IMR-90 (cell line): Measurements from ENCODE around the gene BTBD9. TPM values are rescaled to one million over a fixed set of nuclear protein-coding genes. Genes with fewer than 3 reads are reported as not detected.
"Not testable (repeated sequence)": the region's sequence is repeated elsewhere in the genome, so short reads cannot be mapped to it uniquely, and the experiment has no call there.

Experiments
- ATAC-seq: fragments of 200-7000 bp; cut with Tn5 transposase; 2 replicates; pipeline ENCODE4 v1.9.1; 2020; ENCODE audit warnings: low read depth, mild to moderate bottlenecking, moderate library complexity
- BruUV-seq: library from RNA; stranded (reverse); fragments of 400-500 nt; replicated peaks from 2 replicates; lab custom pipeline; 2021; lab: Mats Ljungman, UMichigan
- CTCF ChIA-PET: fragments of 300-600 bp; formaldehyde crosslinking; extraction: SDS; loops from one replicate; lab custom pipeline; 2021; ENCODE audit warnings: antibody characterized with exemption; lab: Yijun Ruan, JAX
- POLR2A ChIA-PET: fragments of 300-600 bp; sonication (Branson Sonifier 250); formaldehyde crosslinking; loops from one replicate; lab custom pipeline; 2022; ENCODE audit warnings: antibody characterized with exemption; ENCODE audit not compliant: unreplicated experiment; lab: Charles Lee
- DNase-seq: peaks from one replicate; pipeline ENCODE4 v3.0.0; 2013
- H2AFZ ChIP-seq: replicated peaks from 2 replicates; pipeline ENCODE3; 2013; ENCODE audit warnings: low read length, mild to moderate bottlenecking; ENCODE audit not compliant: poor library complexity
- H2AK5ac ChIP-seq: 2 replicates; pipeline ENCODE4 v1.6.1; 2013; ENCODE audit warnings: low read depth, low read length, inconsistent platforms
- H2AK9ac ChIP-seq: replicated peaks from 2 replicates; pipeline ENCODE3; 2013; ENCODE audit warnings: mild to moderate bottlenecking, low read depth, low read length, moderate library complexity; ENCODE audit not compliant: poor library complexity
- H2BK120ac ChIP-seq: 2 replicates; pipeline ENCODE4 v1.6.1; 2013; ENCODE audit warnings: low read depth, low read length, inconsistent platforms
- H2BK15ac ChIP-seq: 3 replicates; pipeline ENCODE4 v1.6.1; 2013; ENCODE audit warnings: low read depth, low read length, inconsistent platforms
- H2BK20ac ChIP-seq: 2 replicates; pipeline ENCODE4 v1.6.1; 2013; ENCODE audit warnings: low read depth, mild to moderate bottlenecking, inconsistent platforms, low read length, moderate library complexity
- H2BK5ac ChIP-seq: 2 replicates; pipeline ENCODE4 v1.6.1; 2013; ENCODE audit warnings: mild to moderate bottlenecking, low read depth, low read length, inconsistent platforms; ENCODE audit not compliant: poor library complexity, severe bottlenecking
- H3K14ac ChIP-seq: replicated peaks from 2 replicates; pipeline ENCODE4 v1.6.1; 2013; ENCODE audit warnings: low read depth, low read length, inconsistent platforms
- H3K18ac ChIP-seq: 2 replicates; pipeline ENCODE4 v1.6.1; 2013; ENCODE audit warnings: low read depth, low read length, control low read depth
- H3K23ac ChIP-seq: 2 replicates; pipeline ENCODE4 v1.6.1; 2013; ENCODE audit warnings: low read depth, low read length, inconsistent platforms
- H3K27ac ChIP-seq: 2 replicates; pipeline ENCODE4 v1.5.1; 2013; ENCODE audit warnings: mild to moderate bottlenecking, control low read depth, low read length; ENCODE audit not compliant: insufficient read depth
- H3K27me3 ChIP-seq: 2 replicates; pipeline ENCODE4 v1.6.1; 2013; ENCODE audit warnings: low read length; ENCODE audit not compliant: control insufficient read depth, insufficient read depth
- H3K36me3 ChIP-seq: 2 replicates; pipeline ENCODE4 v1.6.1; 2013; ENCODE audit warnings: low read length, mixed read lengths; ENCODE audit not compliant: control insufficient read depth, insufficient read depth
- H3K4ac ChIP-seq: 2 replicates; pipeline ENCODE4 v1.6.1; 2013; ENCODE audit warnings: low read depth, low read length, inconsistent platforms
- H3K4me1 ChIP-seq: 2 replicates; pipeline ENCODE4 v1.6.1; 2013; ENCODE audit warnings: low read length, mixed read lengths; ENCODE audit not compliant: control insufficient read depth, insufficient read depth
- H3K4me2 ChIP-seq: 2 replicates; pipeline ENCODE4 v1.6.1; 2013; ENCODE audit warnings: low read depth, mild to moderate bottlenecking, control low read depth, low read length, moderate library complexity
- H3K4me3 ChIP-seq: 2 replicates; pipeline ENCODE4 v1.5.1; 2013; ENCODE audit warnings: low read depth, mild to moderate bottlenecking, control low read depth, low read length, moderate library complexity; ENCODE audit not compliant: insufficient read depth
- H3K56ac ChIP-seq: 2 replicates; pipeline ENCODE4 v1.6.1; 2013; ENCODE audit warnings: low read length, inconsistent platforms; ENCODE audit not compliant: insufficient read depth; ENCODE audit errors: extremely low read depth
- H3K79me1 ChIP-seq, 2 experiments: 2 replicates each; pipeline ENCODE4 v1.6.1; 2013; ENCODE audit warnings: low read length in 2 of 2, inconsistent platforms in 1 of 2, low read depth in 1 of 2
- H3K9ac ChIP-seq: 2 replicates; pipeline ENCODE4 v1.6.1; 2013; ENCODE audit warnings: low read depth, low read length, control low read depth
- H3K9me1 ChIP-seq: 2 replicates; pipeline ENCODE4 v1.6.1; 2013; ENCODE audit warnings: low read length, inconsistent platforms; ENCODE audit not compliant: insufficient read depth
- H3K9me3 ChIP-seq: 2 replicates; pipeline ENCODE4 v1.6.1; 2013; ENCODE audit warnings: low read length; ENCODE audit not compliant: control insufficient read depth, insufficient read depth
- H4K20me1 ChIP-seq: 2 replicates; pipeline ENCODE4 v1.6.1; 2013; ENCODE audit warnings: low read length, inconsistent platforms; ENCODE audit not compliant: insufficient read depth
- H4K5ac ChIP-seq: 2 replicates; pipeline ENCODE4 v1.6.1; 2013; ENCODE audit warnings: mild to moderate bottlenecking, low read depth, low read length, control low read depth
- H4K8ac ChIP-seq, 2 experiments: 2 replicates each; pipeline ENCODE4 v1.6.1; 2013; ENCODE audit warnings: low read depth in 2 of 2, low read length in 2 of 2, control low read depth in 1 of 2, inconsistent platforms in 1 of 2
- H4K91ac ChIP-seq: 2 replicates; pipeline ENCODE4 v1.6.1; 2013; ENCODE audit warnings: low read depth, low read length, inconsistent platforms; ENCODE audit not compliant: insufficient read depth
- WGBS, 2 experiments: methylation state at CpG; one replicate each; pipeline versions ENCODE4 v1.1.5 to v1.1.7; 2013; ENCODE audit warnings: missing lambda C conversion rate in 2 of 2; ENCODE audit not compliant: insufficient read length in 1 of 2; ENCODE audit errors: extremely low coverage in 2 of 2; 5-methylcytosine and 5-hydroxymethylcytosine counted together
- dilution Hi-C: fragments of 300-500 bp; cut with HindIII; formaldehyde crosslinking; loops from one replicate; pipeline ENCODE4 v1.14.3; 2018; ENCODE audit warnings: low sequenced_read_pairs; ENCODE audit not compliant: unreplicated experiment
- in situ Hi-C: fragments of 300-500 bp; cut with MboI; formaldehyde crosslinking; loops from 3 replicates; pipeline ENCODE4 v1.14.3; 2019; ENCODE audit warnings: low sequenced_read_pairs, inconsistent platforms, mixed read lengths
- intact Hi-C: fragments of 100-400 bp; cut with micrococcal nuclease; formaldehyde crosslinking; loops from 2 replicates; pipeline ENCODE4 v1.10.0; 2022
- polyA plus RNA-seq, 3 experiments: library from polyadenylated mRNA; depleted of rRNA; stranded (reverse); fragments of >200 nt; gene quantifications; 2 replicates each; pipeline ENCODE4 v1.2.3, GENCODE V29; 2012; ENCODE audit warnings: low replicate concordance in 1 of 3
- total RNA-seq: library from RNA; depleted of rRNA; stranded (reverse); fragments of >200 nt; gene quantifications from 2 replicates; pipeline ENCODE4 v1.2.3, GENCODE V29; 2012

Gene BTBD9
- total and polyA plus RNA-seq, 2 of the 4 experiments (the other 2 are of a cell fraction) = 4.1 to 22.0 TPM

DNA sequence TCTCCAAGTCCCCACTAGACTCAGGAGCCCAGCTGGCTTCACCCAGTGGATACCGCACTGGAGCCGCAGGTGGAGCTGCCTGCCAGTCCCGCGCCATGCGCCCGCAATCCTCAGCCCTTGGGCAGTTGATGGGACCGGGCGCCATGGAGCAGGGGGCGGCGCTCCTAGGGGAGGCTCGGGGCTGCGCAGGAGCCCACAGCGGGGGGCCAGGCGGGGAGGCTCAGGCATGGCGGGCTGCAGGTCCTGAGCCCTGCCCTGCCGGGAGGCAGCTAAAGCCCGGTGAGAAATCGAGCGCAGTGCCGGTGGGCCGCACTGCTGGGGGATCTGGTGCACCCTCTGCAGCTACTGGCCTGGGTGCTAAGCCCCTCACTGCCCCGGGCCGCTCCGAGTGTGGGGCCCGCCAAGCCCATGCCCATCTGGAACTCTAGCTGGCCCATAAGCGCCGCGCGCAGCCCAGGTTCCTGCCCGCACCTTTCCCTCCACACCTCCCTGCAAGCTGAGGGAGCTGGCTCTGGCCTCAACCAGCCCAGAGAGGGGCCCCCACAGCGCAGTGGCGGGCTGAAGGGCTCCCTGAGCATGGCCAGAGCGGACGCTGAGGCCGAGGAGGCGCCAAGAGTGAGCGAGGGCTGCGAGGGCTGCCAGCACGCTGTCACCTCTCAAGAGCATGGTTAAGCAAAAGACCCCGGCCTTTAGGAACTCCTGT, 515.4 kb downstream of the BTBD9 start:
- H4K5ac ChIP-seq, H4K91ac ChIP-seq, H2AK9ac ChIP-seq, DNase-seq, H2BK15ac ChIP-seq, H2AK5ac ChIP-seq, H3K4me2 ChIP-seq, H2BK20ac ChIP-seq, intact Hi-C loops, in situ Hi-C loops, H4K20me1 ChIP-seq, H3K9ac ChIP-seq, CTCF ChIA-PET, H2BK5ac ChIP-seq, H3K27ac ChIP-seq, dilution Hi-C loops, ATAC-seq, H3K9me3 ChIP-seq, H3K4ac ChIP-seq, H2AFZ ChIP-seq, H3K27me3 ChIP-seq, H4K8ac ChIP-seq, H3K14ac ChIP-seq, H3K56ac ChIP-seq, H2BK120ac ChIP-seq, BruUV-seq, H3K4me3 ChIP-seq, POLR2A ChIA-PET, H3K18ac ChIP-seq, H3K23ac ChIP-seq, H3K4me1 ChIP-seq: not testable (repeated sequence)
- WGBS, 2 experiments = 100% methylated on average over 7 of the region's 40 CpGs; no CpG with 5 or more reads in 1 of the 2 experiments
- Histone ChIP-seq H3K79me1 (peaks cover 23 to 59% of the 10 kb centered on the region in 2 experiments), H3K9me1 (peaks cover 13% of the 10 kb centered on the region), H3K36me3 (peaks cover 17% of the 10 kb centered on the region)
